GM19452 (cell line): Measurements from ENCODE around the gene CCM2.
"Not testable (repeated sequence)": the region's sequence is repeated elsewhere in the genome, so short reads cannot be mapped to it uniquely, and the experiment has no call there.

ENCODE experiments used
- ATAC-seq: cut with Tn5 transposase; IDR thresholded peaks from one replicate; pipeline ENCODE4 v1.9.1; 2021; ENCODE audit not compliant: unreplicated experiment

Gene CCM2

DNA sequence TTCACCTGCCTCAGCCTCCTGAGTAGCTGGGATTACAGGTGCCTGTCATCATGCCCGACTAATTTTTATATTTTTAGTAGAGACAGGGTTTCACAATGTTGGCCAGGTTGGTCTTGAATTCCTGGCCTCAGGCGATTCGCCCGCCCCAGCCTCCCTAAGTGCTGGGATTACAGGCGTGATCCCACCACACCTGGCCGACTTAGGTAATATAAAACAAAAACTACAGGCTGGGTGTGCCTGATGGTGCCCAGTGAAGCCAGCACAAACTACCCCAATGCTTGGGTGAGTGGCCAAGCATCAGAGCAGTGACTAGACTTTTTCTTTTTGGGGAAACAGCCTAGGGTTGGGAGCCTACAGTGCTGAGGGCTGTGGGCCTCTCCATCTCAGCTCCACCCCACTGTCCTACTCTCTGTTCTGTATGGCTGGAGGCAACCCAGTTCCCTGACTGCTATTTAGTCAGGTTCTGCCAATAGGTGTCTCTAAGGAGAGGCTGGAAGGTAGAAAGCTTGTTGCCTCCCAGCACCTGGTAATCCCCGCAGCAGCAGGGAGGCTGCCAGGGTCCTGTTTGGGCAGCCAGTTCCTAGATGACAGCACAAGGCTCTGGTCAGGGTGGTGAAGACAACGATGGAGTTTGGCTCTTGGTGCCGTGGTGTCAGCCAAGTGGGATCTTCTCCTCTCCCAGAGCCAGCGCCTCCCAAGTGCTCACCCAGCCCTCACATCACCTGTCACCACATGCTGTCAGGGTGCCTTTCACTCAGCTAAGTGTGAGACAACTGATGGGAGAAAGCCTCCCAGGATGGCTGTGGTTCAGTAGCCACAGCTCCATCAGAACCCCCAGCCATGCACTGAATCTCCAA is 99.2 kb downstream of the CCM2 start:
- no peak for ATAC-seq

- no peak for ATAC-seq
Measured at GRCh38 chr7:45099891-45100760, 100.1 kb downstream of the CCM2 start.

- ATAC-seq, result no peak
Measured at GRCh38 chr7:45100761-45101480, 100.9 kb downstream of the CCM2 start.

DNA sequence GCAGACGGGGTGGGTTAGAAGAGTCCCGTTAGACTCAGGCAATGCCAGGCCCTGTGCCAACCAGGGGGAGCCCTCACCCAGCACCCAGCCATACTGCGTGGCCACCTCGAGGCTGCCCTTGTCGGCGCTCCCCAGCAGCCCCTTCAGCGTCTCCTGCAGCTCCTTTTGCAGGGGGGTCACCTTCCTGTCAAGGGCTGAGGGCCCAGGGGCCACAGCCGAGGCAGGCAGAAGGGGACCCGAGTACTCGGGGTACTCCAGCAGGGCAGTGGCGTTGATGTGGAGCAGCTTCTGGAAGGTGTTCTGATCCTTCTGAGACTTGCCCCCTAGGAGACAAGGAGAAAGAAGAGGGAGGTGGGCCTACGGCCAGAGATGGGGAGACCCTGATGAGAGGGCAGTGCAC is 101.7 kb downstream of the CCM2 start:
- ATAC-seq, result no peak

DNA sequence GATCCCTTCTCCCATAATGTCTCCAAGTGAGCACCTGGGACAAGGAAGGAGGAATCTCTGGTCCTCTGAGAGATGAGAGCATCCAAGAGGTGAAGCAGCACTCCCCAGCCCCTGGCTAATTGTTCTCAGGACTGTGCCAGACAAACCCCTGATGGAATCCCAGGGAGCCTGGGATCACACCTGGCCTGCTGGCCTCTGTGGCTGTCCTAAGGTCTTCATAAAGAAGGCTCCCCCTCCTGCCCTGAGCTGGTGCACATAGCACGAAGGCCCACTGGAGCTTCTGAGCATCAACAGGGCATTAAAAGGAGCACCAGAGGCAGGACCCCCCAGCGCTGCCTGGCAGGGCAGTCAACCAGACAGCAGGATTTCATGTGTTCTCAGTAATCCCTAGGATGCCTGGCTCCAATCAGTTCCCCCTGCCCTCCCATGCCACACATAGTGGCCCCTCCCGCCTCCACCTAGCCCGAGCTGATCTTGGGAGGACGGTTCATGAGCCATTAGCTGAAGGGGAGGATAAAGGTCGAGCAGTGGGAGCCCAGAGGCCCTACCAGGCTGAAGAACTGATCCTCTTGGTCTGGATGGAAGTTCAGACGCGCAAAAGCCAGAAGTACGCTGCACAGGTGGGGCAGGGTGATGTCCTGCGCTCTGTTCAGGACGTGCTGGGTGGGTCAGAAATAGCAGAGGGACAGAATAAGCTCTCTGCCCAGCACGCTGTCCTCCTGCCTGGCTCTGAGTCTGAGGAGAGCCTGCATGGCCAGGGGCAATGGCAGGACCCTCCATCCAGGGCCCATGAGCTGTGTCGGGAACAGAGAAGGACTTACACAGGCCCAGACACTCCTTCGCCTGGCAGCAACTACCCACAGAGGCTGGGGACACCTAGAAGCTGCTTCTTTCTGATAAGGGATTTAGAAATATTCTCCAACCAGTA is 103.0 kb downstream of the CCM2 start:
- no peak for ATAC-seq

DNA sequence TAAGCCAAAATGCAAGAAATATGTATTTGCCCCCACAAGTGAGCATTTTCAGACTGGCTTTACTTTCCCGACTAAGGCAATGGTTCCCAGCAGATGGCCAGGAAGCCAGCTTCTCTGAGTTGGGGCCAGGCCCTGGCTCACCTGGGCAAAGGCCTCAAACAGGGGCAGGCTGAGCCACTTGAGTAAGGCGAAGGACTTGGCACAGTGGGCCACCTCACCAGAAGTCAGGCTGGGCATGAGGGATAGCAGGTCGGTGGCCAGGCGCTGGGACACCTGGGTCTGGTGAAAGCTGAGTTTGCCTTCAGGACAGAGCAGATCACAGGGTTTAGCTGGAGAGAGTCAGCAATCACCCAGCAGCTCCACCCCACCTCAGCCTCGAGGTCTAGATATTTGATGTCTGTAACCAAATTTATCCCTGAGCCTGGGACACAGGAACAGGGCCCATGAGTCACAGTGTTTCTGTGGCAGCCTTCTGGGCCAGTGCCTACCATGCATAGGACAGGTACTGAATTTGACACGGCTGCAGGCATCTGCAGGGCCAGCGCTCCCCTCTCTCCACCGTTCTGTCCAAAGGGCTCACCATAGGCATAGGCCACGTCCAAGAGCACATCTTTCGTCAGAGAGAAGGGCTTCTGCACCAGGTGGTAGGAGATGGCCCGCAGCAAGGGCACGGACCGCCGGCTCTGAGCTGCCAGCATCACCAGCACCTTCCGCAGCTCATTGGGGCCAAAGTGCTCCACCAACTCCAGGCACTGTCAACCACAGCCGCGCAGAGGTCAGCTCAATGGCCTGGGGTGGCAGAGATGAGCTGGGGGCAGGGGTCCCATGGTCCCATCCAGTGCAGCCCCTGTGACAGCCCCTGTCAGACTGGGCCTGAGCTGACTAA is 104.2 kb downstream of the CCM2 start:
- no peak for ATAC-seq

- ATAC-seq, result no peak
Measured at GRCh38 chr7:45104844-45105587, 105.0 kb downstream of the CCM2 start.

- ATAC-seq, result no peak
Measured at GRCh38 chr7:45105588-45106188, 105.7 kb downstream of the CCM2 start.

DNA sequence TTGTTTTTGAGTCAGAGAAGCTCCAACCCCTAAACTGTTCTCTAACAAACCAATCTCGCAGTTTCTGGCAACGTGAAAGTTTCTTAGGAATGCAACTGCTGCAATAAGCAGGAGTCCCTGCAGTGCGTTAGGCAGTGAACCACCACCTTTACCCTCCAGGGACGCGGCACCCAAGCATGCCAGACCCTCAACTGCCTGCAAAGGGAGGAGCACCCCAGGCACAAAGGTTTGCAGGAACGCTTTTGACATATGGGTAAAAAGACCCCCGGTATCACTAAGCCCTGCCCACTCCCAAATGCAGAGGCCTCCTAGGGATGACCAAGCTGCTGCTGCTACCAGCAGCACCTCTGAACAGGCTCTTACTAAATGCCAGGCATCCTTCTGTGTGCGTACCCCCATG is 106.8 kb downstream of the CCM2 start:
- no peak for ATAC-seq

GRCh38 chr7:45107356-45107755 is 107.4 kb downstream of the CCM2 start:
- ATAC-seq, result no peak

- no peak for ATAC-seq
Measured at GRCh38 chr7:45108863-45109262, 108.9 kb downstream of the CCM2 start.

- peak; percentile 97 for ATAC-seq
Measured at GRCh38 chr7:45111298-45112223, 111.6 kb downstream of the CCM2 start, which contains the start of gene TBRG4. Gene TBRG4, minus strand, starts transcription at chr7:45111697. Its CDS starts 2,460 bp downstream, at chr7:45109237.

GRCh38 chr7:45112648-45113047 is 112.6 kb downstream of the CCM2 start:
- ATAC-seq, result no peak

GRCh38 chr7:45114257-45114656 is 114.3 kb downstream of the CCM2 start:
- ATAC-seq, result not testable (repeated sequence)

DNA sequence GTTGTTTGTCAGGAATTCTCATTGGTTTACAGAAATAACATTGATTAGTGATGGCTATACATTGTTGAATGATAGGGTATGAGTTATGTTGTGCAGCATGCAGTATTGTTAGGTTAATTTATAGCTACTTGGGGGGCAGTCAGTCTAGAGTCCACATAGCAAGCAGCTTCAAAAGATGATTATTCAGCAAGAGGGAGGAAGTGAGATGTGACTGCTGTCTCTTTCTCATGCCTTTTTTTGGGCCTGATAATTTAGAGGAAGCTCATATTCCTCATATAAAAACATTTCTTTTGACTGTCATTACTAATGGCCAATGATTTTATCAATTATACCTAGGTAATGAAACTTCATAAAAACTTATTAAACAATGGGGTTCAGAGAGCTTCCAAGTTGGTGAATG is 114.9 kb downstream of the CCM2 start:
- no peak for ATAC-seq

DNA sequence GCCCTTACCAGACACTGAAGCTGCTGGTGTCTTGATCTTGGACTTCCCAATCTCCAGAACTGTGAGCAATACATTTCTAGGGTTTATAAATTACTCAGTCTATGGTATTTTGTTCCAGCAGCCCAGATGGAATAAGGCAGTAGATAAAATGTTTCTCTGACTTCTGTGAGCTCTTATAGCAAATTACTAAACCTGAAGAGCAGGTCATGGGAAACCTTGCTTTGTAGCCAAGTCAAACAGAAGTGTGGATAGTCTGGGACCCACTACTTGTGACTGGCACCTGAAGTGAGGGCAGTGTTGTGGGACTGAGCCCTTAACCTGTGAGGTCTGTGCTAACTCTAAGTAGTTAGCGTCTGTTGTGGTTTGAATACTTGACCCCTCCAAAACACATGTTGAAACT is 116.0 kb downstream of the CCM2 start:
- ATAC-seq, result no peak

DNA sequence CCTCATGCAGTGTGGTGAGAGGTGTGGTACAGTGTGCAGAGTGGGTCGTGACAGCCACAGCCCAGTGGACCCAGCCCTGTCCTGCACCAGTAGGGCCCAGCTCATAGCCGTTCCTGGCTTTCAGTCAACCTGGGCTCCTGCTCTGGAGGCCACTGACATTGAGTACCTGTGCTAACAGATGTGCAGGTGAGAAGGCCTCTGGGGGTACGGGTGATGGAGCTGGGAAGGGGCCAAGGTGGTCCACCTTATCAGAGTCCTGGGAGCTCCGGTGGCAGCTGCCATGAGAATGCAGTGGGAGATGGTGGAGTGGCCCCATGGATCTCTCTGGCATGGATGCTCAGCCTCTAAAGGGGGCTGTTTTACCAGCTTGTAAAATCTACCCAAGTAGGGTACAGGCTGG is 117.6 kb downstream of the CCM2 start:
- no peak for ATAC-seq
